NCI-H526 treated with DMSO at 0.1 percent for 48 hours (cell line): Measurements from ENCODE around the gene MCAT.
"Not testable (repeated sequence)": the region's sequence is repeated elsewhere in the genome, so short reads cannot be mapped to it uniquely, and the experiment has no call there.

Experiments used
- DNase-seq: peaks from one replicate; lab custom pipeline; 2025; lab: John Stamatoyannopoulos, UW

MCAT gene

DNA sequence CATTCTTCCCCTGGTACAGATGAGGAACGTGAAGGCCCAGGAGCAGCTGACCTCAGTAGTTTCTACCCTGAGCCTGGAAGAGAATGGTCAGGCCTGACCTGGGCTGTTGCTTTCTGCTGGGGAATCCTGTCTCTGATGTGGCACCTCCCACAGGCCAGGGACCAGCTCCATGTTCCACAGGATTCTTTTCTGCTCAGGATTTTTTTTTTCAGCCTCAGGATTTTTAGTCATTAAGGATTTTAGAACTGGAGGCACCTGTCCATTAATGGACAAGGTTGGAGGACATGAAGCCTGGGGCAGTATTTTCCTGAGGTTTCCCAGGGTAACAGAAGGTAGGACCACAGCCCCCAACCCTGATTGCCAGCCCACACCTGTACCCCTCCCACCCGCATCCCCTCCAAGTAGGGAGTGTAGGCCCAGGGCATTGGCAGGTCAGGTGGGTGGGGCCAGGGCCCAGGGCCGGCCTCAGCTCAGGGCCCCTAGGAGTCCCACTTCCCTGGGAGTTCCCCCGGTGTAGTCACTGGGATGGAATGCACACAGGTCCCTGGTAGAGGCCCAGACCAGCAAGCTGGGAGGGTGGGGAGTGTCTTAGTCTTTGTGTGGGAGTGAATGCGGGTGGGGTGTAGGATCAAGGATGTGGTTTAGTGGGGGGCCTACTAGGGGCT lies 16.6 kb downstream of the MCAT start:
- no peak for DNase-seq

DNA sequence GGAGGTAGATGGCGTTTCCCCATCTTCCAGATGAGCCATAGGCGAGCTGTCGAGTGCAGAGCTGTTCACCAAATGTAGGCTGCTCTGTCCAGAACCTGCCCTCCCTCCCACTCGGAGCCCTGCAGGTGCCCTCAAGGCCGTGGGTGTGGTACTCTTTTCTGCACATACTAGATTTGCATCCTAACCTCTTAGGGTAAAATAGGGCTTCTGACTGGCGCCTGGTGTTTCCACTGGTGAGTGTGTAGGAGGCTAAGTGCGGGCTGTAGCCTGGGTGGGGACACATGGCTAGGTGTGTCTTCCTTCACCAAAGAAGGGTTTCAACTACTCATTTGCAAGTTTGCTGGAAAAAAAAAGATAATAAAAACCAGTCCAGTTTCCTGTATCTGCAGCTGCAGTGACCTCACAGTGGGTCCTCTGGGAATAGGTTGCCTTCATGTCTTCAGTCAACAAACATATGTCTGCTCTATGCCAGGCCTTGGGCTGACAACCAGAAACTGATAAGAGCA lies 24.2 kb downstream of the MCAT start:
- DNase-seq, result peak; percentile 73

DNA sequence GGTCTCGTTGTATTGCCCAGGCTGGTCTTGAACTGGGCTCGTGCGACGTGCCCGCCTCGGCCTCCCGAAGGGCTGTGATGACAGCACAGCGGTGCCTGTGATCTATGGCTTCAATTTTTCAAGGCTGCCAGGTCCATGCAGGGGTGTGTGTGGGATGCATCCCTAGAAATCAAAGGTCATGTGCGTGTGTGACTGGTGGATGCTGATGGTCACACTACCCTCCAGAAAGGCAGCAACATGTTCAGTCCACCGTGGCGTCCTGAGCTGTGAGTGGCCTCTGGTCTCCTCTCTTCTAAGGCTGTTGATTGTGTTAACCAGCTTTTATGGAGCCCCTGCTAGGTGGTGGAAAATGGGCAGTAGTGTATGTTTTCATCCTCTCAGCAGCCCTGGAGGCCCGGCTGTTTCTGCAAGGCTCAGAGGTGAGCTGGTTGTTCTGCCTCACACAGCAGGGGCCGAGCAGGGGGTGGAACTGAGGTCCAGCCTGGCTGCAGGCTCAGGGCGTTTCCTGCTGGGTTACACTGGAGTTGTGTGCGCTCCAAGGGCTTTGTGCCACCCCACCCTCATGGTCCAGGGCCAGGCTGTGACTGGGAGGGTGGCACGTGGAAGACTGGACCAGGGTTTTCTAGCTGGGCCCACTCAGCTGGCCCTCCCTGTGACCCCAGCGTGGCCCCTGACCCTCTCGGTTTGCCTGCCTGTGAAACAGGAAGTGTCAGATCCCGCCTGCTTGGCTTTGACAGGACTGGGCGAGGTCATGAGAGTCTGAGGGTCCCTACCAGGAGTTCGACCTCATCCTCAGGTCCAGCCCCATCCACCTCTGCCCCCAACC lies 25.0 kb downstream of the MCAT start:
- no peak for DNase-seq

DNA sequence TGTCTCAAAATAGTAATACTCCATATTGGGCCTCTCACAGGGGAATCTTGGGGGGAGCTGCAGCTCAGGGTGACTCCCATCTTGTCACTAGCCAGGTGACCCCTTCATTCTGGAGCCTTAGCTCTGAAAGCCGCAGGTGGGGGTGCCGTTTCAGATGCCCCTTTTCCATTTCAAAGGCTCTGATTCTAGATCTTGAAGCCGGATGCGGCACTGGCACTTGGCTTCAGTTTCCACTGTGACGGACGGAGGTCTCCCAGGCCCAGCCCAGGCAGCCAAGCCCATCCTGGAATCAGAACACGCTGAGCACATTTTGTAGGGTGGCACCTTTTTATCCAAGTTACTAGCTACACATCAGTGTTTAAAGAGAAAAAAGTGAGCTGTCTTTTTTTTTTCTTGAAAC lies 26.3 kb downstream of the MCAT start:
- no peak for DNase-seq

DNA sequence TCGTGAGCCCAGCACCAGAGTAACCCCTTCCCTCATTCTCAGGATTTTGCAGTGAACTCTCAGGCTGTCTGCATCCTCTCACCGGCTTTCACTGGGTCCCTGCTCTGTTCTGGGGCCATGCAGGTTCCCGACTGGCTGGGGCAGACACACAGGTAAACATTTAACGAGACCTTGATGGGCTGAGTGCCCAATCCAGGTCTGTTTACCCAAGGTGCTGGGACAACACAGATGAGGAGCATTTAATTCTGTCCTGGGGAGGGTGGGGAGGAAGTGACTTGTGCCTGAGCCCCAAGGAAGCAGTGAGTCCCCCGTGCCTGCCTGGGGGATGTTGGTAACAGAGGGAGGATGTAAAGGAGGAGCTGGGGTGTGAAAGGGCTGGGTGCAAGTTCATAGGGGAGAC lies 28.2 kb downstream of the MCAT start:
- DNase-seq, result no peak

DNA sequence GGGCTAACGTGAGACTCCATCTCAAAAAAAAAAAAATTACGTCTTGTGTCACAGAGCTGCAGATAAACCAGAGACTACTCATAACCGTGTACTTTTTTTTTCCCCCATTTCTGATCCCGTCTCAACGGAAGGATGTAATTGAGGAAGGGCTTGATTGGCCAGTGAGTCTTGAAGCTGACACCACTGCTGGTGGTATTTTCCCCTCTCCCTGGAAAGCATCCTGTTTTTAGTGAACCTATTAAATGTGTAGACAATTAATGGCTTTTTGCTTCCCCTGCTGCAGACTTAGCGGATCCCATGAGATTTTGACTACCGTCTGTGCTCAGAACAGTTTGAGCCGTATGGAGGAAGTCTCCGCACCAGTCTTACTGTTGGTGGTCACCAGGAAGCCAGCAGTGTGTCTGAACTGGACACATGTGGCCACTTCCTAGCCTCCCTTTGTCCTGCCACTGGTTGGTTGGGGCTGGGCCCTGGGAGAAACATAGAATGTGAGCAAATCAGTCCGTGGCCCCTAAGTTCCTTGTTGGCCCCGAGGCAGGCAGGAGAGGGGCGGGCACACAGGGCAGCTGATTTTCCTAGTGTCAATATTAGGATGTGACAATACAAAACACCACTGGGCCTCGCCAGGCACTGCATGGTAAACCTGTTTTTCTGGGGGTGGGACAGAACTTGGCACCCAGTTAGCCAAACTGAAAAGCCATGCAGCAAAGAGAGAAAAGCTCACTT lies 29.5 kb downstream of the MCAT start:
- DNase-seq, result no peak

DNA sequence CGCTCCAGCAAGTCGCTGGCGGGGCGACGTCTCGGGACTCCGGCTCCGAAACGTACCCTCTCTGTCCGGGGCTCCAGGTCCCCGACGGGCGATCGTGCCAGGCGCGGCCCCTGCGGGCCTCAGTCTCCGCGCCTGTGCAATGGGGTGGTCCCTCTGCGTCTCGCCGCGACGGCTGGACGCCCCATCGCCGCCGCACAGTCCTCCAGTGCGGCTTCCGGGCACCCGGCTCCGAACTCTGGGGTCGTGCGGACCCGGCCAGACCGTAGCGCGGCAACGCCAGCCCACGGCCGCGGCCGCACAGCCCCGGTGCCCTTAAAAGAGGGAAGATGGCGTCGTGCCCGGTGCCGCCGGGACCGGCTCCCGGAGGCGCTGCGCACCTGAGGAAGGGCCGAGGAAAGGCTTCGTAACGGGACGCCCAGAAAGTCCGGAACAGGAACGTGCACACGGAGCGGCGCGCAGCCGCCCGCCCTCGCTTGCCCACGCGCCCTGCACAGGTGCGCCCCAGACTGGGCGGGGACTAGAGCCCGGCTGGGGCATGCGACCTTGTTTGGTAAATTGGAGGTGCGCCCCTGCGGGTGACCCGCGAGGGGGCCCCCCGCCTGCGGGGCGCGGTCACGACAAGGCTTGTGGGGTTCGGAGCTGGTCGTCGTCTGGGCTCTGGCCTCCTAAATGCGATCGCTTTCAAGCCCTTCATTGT lies 32.1 kb downstream of the MCAT start:
- DNase-seq, result peak; percentile 1

DNA sequence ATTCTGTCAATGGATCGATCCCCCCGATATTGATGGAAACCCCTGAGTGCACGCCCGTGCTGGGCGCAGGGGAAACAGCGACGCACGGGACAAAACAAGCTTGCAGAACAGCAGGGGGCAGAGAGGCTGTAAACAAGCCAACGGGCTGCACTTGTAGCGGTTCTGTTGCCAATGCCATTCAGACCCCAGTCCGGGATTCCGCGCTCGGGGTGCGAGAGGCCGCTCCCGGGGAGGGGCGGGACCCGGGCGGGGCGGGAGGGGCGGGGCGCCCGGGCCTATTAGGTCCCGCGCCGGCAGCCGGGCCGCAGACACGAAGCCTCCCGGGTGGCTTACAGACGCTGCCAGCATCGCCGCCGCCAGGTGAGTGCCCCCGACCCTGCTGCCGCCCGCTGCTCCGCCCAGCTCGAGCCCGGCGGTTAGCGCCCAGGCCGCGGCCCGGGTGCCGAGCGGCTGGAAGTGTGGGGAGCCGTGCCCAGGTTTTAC lies 32.7 kb downstream of the MCAT start, which contains the start of gene BIK:
TSS of gene BIK (plus strand) at position 307 of the 483 bp plus-strand sequence. CDS start 13,273 bp downstream, outside the sequence.
- DNase-seq, result peak; percentile 30

DNA sequence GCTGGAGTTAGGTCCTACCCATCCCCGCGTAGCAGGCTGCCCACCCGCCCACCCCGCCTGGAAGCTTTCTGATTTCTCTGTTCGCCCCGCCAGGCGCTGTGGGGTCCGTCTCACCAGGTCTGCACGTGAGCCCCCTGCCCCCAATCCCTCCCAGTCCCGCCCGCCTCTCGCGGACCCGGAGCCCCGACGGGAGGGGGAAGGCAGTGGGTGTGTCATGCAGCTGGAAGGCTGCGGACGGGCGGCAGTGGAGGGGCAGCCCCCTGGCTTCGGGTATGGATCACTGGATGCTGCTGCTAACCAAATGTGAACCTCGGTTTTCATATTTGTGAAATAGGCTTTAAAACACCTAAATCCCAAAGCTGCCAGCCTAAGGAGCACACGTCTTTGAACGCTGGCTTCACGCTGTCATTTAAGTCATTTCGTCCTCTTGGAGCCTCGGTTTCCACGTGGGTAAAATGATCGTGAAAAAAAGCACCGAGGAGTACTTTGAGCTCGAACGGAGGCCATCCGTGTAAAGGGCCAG lies 33.2 kb downstream of the MCAT start:
- no peak for DNase-seq

DNA sequence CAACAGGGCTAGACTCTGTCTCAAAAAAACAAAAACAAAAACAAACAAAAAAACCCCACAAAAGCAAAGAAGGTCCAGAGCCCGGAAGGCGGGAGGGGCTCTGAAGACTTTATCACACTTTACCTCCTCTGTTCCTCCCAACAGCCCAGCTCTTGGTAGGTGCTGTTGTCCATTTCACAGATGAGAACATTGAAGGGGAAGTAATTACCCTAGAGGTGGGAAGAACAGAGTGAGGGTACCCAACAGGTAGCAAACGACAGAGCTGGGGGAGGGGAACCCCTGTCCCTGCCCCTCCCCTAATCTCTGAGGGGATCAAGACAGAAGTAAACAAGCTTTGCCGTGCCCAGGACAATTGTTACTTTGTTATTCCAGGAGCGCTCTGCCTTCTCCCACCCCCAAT lies 33.7 kb downstream of the MCAT start:
- no peak for DNase-seq

DNA sequence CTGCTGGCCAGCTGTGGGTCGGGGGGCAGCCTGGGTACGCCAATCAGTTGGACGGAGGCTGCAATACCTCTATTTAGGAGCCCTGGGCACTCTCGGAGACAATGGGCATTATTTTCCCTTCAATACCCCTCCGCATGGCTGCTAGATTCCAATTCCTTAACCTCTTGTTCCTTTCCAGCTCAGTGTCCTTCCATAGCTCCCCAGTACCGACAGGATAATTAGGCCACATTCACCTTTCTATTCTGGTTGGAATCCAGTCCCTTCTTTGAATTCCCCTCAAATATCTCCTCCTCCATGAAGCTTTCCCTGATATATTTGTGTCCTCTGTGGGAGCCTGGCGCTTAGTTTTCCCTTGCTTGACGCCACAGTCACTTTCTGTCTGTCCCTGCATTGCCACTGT lies 36.9 kb downstream of the MCAT start:
- DNase-seq, result no peak

DNA sequence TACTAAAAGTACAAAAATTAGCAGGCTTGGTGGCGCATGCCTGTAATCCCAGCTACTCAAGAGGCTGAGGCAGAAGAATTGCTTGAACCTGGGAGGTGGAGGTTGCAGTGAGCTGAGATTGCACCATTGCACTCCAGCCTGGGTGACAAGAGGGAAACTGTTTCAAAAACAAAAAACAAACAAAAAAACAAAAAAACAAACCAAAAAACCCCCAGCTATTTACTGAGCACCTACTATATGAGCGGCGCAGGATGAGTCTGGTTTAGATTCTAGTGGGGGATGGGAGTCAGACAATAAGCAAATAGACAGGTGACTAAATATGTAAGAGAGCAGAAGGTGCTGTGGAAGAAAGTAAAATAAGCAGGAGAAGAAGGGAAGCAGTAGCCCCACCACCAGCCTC lies 38.2 kb downstream of the MCAT start:
- DNase-seq, result not testable (repeated sequence)

DNA sequence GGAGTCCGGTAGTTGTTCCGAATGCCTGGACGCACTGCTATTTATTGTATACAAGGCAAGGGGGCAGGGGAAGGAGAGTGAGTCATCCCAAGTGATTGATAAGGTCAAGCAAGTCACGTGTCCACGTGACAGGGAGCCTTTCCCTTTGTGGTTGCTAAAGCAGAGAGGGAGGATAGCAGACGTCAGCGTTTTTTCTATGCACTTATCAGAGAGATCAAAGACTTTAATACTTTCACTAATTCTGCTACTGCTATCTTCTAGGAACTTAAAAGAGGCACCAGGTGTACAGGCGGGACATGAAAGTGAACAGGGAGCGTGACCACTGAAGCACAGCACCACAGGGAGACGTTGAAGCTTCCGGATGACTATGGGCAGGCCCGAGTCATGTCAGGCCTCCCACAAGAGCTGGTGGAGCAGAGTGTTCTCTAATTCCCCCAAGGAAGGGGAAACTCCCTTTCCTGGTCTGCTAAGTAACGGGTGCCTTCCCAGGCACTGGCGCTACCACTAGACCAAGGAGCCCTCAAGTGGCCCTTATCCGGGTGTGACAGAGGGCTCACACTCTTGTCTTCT lies 39.1 kb downstream of the MCAT start:
- not testable (repeated sequence) for DNase-seq

DNA sequence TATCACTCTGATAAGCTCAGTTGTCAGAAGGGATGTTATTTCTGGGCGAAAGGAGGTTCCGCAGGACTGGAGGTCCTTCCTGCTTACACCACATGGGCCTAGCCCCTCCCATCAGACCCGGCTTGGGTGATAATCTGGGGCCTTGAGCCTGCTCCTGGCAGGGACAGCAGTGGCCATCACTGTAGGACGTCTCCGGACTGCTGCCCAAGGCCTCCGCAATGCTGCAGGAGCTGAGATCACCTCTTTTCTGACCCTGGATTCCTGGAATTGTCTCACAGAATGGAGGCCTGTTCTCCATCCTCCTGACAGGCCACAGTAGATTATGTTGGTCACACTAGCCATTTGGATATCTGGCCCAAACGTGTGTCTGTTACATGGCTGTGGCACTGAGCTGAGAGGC lies 41.9 kb downstream of the MCAT start:
- no peak for DNase-seq

DNA sequence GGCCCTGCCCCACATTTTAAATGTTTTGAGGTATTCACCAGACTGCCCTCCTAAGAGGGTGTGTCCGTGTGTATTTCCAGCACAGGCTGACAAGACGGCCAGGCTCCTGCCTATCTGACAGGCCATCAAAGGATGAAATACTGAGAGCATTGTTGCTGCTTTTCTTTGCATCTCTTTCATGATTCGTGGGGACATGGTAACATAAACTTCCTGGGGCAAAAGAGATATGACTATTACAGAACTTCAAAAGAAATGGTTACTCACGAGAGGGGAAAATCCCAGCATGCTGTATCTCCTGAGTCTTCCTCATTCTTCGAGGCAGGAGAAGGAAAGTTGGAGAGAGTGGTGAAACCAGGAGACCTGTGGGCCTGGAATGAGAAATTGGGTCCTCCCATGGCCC lies 43.0 kb downstream of the MCAT start:
- DNase-seq, result no peak

DNA sequence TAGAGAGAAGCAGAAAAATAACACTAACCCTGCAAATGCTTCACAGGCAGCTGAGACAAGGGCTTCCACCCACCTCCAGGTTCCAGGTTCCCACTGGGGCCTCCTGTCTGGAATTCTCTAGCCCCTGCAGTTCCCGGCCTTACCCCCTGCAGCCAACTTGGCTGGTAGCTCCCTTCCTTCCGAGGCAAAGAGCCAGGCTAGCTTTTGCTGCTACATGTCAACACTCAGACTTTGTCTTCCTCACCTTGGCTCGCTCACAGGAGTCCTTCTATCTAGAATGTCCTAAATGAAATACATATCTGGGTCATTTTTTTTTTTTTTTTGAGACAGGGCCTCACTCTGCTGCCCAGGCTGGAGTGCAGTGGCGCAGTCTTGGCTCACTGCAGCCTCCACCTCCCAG lies 44.1 kb downstream of the MCAT start:
- DNase-seq, result no peak

DNA sequence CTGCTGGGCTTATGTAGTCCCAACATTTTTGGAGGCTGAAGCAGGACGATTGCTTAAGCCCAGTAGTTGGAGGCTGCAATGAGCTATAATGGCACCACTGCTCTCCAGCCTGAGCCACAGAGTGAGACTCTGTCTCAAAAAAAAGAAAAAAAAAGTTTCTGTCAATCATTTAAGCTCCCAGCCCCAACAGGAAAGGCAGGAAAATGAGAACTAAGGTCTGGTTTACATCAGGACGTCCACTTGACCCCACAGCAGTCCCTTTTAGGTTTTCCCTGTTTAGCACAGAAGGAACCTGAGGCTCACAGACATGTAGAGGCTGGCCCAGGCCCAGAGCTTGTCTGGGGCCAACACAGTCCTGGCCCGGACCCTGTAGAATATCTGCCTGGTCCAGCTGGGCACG lies 44.8 kb downstream of the MCAT start:
- DNase-seq, result no peak

DNA sequence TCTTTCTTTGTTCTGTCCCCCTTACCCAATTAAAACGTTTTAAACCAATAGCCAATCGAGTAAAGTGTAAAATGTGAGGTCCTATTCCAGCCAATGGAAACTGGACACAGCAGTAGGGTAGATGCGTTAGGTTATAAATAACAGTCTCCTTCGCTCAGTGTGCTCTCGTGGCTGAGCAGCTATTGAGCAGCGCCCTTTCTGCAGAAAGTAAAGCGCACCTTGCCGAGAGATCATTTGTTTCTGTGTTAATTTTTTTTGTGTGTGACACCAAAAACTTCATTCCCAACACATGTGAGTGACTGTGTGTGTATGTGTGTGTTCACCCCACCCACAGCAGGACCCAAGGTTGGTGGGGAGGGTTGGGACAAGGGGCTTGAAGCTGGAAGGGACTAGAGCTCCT lies 46.8 kb downstream of the MCAT start:
- DNase-seq, result no peak

DNA sequence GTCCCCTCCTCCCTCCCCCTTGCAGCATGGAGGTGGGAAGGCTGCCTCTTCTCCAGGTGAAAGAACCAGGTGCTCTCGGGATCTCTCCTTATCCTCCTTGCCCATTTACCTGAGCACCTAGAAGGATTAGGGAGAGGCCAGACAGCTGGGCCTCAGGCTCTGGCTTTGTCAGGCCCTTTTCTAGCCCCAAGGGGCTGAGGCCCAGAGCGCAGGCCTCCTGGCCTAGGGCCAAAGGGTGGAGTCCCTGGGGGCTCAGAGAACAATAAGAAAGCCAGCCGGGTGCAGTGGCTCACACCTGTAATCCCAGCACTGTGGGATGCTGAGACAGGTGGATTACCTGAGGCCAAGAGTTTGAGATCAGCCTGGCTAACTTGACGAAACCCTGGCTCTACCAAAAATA lies 48.6 kb downstream of the MCAT start:
- DNase-seq, result no peak

DNA sequence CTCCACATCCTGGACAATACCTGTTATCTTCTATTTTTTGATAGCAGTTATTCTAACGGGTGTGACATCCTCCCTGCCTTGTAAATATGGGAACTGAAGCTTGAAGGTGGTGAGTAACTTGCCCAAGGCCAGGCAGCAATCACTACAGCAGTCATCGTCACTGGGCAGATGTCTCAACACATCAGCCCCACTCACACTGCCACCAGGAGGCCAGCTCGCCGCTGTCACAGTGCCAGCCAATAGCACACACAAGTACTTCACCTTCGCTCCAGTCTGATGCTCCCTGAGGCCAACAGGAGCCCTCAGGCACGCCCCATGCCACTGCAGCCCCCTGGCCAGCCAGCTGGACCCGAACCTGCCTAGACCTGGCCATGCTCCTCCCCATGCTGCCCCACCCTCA lies 49.1 kb downstream of the MCAT start:
- DNase-seq, result no peak

DNA sequence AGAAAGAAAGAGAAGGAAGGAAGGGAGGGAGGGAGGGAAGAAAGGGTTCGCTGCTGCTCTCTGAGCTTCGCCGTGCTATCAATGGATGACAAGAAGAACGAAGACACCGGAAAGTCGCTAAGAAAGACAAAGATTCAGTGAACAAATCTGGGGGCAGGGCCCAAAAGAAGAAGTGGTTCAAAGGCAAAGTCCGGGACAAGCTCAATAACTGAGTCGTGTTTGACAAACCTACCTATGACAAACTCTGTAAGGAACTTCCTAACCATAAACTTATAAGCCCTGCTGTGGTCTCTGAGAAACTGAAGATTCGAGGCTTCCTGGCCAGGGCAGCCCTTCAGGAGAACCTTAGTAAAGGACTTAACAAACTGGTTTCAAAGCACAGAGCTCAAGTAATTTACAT lies 51.1 kb downstream of the MCAT start:
- DNase-seq, result no peak
